Measurements from ENCODE around the gene SPIRE1.

DNA sequence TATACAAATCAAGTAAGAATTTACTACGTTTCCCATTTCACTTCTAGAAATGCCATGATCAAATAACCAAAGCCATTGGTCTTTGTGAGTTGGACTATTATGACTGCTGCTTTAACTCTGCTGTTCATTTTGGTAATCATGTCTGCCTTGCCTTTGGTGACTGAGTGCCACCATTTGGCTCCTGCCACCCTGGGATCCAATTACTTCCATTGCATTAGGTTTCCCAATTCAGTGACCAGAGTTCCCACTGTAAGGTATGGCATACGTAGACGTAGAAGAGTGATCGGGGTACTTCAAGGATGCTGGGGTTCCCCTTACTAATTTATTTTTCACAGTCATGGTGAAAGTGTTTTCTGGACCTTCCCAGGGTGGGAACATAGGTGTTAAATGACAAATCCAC, 90.1 kb downstream of the SPIRE1 start:
- TF ChIP-seq GATA2 (IDR thresholded peaks at IDR 0.05; ENCODE audit: low read depth, low read length): no peak
- no peak for TF ChIP-seq GATA3 (IDR thresholded peaks at IDR 0.05; ENCODE audit: low read depth, low read length)
